AG08395 (cell line): ENCODE measurements around the gene DDX10.
A peak's percentile ranks its signal among the peaks of the same experiment; 100 is the strongest.
"Not testable (repeated sequence)": the region's sequence is repeated elsewhere in the genome, so short reads cannot be mapped to it uniquely, and the experiment has no call there.

ENCODE experiments used
- DNase-seq: peaks from one replicate; pipeline ENCODE4 v3.0.0; 2012; ENCODE audit warnings: mixed read lengths, low spot score

The DDX10 gene

DNA sequence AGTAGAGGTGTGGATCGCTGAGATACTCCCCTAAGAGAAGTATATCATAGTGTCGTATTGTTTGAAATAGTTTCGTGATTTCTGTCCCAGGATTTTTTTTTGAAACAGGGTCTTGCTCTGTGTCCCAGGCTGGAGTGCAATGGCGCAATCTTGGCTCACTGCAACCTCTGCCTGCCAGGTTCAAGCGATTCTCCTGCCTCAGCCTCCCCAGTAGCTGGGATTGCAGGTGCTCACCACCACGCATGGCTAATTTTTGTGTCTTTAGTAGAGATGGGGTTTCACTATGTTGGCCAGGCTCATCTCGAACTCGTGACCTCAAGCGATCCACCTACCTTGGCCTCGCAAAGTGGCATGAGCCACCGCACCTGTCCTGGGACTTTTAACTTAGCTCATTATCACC, 159.1 kb downstream of the DDX10 start:
- DNase-seq, result not testable (repeated sequence)

DNA sequence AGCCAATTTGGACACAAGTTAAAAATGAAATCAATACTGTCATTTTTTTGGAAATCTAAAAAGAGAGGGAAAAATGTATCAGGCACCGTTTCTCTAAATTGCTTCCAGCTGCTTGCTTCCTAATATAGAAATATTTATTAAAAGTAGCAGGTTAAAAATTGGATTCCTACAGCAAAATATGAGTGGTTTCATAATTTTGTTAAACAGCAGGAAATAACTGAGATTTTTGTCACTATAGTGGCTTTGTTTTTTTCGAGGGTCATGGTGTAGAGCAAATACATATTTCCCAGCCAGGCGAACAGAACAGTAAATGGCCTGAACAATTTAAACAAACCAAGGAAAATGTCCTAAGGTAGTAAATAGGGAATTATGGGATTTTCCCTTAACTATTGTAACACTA, 159.7 kb downstream of the DDX10 start:
- no peak for DNase-seq

GRCh38 chr11:108825381-108825780, 160.5 kb downstream of the DDX10 start:
- no peak for DNase-seq

- no peak for DNase-seq
Measured at GRCh38 chr11:108826136-108826535, 161.3 kb downstream of the DDX10 start.

DNA sequence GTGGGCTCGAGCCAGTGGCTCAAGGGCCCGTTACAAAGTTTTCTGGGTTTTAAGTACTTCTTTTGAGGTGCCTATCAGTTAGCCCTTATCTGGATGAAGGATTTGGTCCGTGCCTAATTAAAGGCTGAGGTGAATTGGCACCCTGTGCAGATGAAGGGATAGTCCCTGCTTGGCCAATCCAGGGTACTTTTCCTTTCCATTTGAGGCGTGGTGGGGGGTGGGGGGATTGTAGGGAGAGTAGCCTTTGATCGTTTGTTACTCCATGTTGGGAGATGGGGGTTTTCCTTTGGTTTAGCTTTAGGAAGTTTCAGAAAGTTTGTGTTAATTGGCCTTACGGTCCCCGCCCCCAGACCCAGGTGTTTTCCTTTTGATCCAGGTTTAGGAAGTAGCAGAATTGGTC, 170.8 kb downstream of the DDX10 start:
- no peak for DNase-seq

DNA sequence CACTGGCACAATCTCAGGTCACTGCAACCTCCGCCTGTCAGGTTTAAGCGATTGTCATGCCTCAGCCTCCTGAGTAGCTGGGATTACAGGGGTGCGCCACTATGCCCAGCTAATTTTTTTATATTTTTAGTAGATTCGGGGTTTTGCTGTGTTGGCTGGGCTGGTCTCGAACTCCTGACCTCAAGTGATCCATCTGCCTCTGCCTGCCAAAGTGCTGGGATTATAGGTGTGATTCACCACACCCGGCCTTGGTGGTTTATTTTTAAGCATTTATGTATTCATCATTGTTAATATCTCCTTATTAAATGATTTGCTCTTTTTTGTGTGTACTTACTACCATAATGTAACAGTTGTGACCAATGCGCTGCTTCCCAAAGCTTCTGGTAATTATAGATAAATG, 171.7 kb downstream of the DDX10 start:
- no peak for DNase-seq

GRCh38 chr11:108838102-108838791, 173.4 kb downstream of the DDX10 start:
- no peak for DNase-seq

GRCh38 chr11:108838792-108839105, 173.9 kb downstream of the DDX10 start:
- DNase-seq, result no peak

- no peak for DNase-seq
Measured at GRCh38 chr11:108846009-108846408, 181.1 kb downstream of the DDX10 start.

- no peak for DNase-seq
Measured at GRCh38 chr11:108847298-108847990, 182.6 kb downstream of the DDX10 start.

GRCh38 chr11:108851781-108852180, 186.9 kb downstream of the DDX10 start:
- no peak for DNase-seq

DNA sequence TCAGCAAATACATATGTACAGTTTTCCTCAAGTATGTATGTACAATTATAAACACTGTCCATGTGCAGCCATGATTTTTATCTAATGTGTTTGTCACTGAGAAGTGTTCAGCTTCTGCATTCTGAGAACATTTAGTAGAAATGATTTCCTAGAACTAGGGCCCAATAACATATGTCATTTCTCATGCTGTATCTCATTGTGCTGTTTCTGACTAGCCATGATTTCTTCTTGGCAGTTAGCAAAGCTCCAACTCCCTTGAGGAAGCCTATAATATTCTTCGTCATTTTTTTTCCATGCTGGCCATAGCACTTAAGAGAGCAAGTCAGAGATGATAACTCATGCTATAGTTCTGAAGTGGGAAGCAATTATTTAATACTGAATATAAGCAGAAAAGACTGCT, 187.8 kb downstream of the DDX10 start:
- DNase-seq, result no peak

DNA sequence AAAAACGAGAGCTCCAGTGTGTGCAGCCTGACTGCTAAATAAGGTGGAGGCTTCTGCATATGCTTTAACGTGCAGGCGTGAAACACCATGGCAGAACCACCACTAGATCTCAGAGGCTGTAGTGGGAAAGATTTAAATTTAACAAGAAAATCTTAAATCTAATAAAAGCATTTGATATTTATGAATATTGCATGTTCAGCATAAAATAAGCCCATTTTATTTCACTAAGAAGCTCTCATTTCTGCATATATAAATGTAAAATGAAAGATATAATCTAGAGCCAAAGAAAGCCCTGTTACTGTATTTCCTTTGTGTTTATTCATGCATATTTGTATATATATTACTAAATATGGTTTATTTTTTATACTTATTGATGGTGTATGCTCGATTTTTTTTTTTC, 188.3 kb downstream of the DDX10 start:
- no peak for DNase-seq

DNA sequence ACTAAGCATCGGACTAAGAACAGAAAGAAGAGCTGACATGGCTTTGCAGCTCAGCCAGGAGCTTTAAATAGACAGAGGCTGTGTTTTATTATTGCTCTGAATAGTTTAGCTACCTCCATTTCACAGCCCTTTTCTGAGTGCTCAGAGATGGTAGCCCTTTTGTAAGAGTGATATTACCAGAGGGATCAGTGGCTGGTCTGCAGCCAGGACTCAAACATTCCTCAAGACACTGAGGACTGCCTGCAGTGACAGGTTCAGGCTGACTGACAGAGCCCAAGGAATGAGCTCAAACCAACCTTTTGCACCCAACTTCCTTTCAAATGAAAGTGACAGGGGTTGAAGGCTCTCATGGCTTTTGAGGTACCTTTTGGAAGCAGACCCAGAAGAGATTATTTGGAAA, 189.0 kb downstream of the DDX10 start:
- DNase-seq, result peak; percentile 14

DNA sequence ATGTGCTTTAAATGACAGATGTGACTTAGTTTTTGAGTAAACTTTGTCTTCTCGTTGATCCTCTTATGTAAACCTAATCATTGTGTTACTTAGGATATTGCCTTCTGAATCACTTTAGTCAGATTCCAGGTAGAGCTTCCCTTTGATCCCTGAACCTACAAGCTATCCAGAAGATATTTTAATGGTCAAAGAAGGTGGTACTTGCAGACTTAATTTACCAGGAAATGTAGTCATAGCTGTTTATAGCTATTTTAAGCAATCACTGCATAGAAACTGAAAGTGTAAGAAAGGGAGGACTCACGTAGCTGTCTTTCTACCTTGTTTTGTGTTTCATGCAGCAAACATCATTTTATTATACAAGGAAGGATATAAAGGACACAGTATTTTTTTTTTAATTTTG, 189.5 kb downstream of the DDX10 start:
- DNase-seq, result no peak

DNA sequence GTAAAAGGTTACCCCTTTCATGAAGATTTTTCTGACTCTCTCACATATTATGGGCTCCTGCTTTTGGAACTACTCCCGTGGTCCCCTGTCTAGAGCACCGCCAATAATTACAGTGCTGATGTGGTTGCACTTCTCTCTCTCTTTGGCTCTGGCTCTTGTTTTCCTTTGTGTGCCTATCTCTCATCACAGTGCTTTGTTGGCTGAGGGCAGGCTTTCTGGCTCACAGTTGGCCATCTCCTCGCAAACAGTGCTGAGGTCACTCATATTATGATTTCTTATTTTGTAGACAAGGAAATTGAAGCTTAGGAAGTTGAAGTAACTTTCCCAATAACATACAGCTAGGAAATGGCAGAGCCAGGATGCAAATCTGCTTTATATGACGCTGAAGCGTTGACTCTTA, 192.5 kb downstream of the DDX10 start:
- no peak for DNase-seq

DNA sequence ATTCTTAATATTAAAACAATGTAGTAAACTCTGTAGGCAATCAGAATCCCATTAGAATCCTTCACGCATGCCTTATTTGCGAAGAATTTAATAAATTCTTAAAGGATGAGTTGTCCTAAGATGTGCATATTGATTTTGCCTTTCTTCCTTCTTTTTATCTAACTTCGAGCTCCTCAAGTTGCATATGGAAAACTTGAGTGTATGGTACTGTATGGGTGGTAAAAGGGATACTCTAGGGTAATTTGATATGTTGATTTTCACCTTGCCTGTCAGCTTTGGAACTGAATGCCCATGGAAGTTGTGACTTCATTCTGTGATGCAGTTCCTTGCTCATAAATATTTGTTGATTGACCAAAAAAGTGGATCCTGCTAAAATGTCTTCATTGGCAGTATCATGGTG, 193.8 kb downstream of the DDX10 start:
- no peak for DNase-seq

- DNase-seq, result no peak
Measured at GRCh38 chr11:108859510-108859909, 194.6 kb downstream of the DDX10 start.

DNA sequence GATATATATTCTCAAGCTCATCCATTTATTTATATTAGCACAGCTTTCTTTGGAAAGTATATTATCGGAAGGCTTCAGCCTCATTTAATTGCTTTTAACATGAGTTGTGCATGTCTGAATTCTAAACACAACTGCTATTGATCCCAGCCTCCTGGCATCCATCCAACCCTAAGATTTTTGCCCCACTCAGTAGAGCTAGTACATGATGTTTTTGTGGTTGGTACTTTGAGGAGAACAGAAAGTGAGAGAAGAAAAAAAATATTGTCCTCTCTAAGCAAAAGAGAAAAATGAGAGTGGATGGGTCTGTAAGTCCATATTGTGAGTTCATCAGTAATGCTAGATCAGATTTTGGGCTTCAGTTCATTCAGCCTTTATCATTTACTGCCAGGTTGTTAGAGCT, 198.7 kb downstream of the DDX10 start:
- no peak for DNase-seq

DNA sequence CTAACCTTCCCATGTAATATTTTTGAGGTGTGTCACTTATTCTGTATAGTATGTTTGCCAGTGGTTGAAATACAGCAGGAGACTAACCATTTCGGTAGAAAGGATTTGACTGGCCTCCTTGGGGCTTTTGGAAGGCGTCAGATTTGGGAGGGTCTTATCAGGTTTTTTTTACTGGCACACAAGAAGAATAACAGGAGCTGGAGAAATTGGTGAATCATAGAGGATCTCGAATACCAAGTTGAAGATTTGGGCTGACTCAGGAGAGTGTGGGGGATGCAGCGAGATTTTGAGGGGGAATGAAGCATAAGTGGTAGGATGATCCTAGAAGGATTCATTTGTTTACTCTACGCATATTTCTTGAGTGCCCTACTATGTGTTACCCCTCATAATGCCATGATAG, 200.5 kb downstream of the DDX10 start:
- no peak for DNase-seq

DNA sequence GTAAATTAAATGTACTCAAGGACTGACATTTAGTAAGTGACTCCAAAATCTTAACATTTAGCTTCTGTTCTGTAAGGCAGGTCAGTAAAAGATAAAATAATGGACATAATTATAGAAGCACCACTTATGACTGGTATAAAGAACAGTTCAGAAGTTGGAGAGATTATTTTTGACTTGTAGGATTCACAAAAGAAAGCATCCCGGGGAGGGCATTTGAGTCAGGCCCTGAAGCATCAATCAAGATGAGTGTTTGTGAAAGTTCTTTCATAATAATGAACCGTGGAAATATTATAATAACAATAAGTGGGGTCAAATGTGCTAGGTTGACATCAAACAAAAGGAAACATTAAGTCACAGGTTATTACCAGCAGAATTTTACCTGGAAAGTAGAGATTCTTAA, 201.9 kb downstream of the DDX10 start:
- no peak for DNase-seq

- DNase-seq, result peak; percentile 51
Measured at GRCh38 chr11:108870373-108871020, 205.6 kb downstream of the DDX10 start.

GRCh38 chr11:108871152-108871551, 206.3 kb downstream of the DDX10 start:
- DNase-seq, result peak; percentile 7

- no peak for DNase-seq
Measured at GRCh38 chr11:108871867-108872266, 207.0 kb downstream of the DDX10 start.
